Sciatic nerve (tissue), 2 donors: ENCODE results near the gene SORCS2. TPM values are rescaled to one million over a fixed set of nuclear protein-coding genes. Genes with fewer than 3 reads are reported as not detected.

Experiments used
- ATAC-seq: fragments of 200-7000 bp; cut with Tn5 transposase; one replicate; pipeline ENCODE4 v1.9.1; 2020; ENCODE audit warnings: mild to moderate bottlenecking, moderate library complexity
- DNase-seq: peaks from one replicate; pipeline ENCODE4 v3.0.0-alpha.2; 2020; ENCODE audit warnings: low spot score
- intact Hi-C: fragments of 100-400 bp; cut with DNase I; formaldehyde crosslinking; loops from one replicate; pipeline ENCODE4 v1.14.2; 2022
- microRNA-seq: library from miRNA; unstranded; fragments of <30 nt; microRNA quantifications from one replicate; pipeline ENCODE4 v1.2.0, GENCODE V29; 2020
- total RNA-seq: library from RNA; stranded (reverse); fragmentation: NEBNext Ultra II Directional; extraction: Animal tissue kit (Norgen Biotek cat#: 25700); gene quantifications from one replicate; pipeline ENCODE4 v1.2.1, GENCODE V29; 2021
- donor health status: DM: no; HTN: no; CAD: no.
- donor health status: DM: no; HTN: no; CAD: no.

The SORCS2 gene
- total RNA-seq, 1 donor from 2014 or later = 52.5 TPM

- intact Hi-C loops = no loop called here
- ATAC-seq (no peak), DNase-seq (no peak)
Measured at GRCh38 chr4:7780751-7781348, 588.5 kb downstream of the SORCS2 start.

DNA sequence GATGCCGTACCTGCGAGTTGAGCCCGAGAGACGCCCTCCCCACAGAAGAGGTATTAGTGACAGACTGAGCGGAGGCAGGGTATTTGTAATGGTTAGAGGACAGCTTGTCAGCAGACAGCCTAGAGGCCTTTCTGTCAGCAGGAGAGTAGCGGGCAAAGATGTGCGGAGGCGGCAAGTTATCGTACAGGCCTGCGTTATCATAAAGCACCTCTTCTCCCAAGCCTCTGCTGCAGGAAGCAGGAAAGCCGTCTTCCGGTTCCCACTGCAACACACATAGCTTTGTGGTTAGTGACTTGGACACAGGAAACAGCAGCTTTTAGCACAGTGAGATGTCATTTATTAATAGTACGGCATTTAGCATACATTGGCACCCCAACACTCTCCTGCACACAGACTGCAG is 589.0 kb downstream of the SORCS2 start:
- intact Hi-C loops = no loop called here
- DNase-seq (no peak), ATAC-seq (peak; percentile 6)

- peak; percentile 23 for ATAC-seq
- no peak for DNase-seq
- intact Hi-C loops = no loop called here
Measured at GRCh38 chr4:7781993-7782392, 589.7 kb downstream of the SORCS2 start.

GRCh38 chr4:7782783-7783182 is 590.4 kb downstream of the SORCS2 start:
- DNase-seq = no peak
- no peak for ATAC-seq
- intact Hi-C loops = no loop called here

GRCh38 chr4:7783541-7783940 is 591.2 kb downstream of the SORCS2 start:
- peak; percentile 39 for ATAC-seq

DNA sequence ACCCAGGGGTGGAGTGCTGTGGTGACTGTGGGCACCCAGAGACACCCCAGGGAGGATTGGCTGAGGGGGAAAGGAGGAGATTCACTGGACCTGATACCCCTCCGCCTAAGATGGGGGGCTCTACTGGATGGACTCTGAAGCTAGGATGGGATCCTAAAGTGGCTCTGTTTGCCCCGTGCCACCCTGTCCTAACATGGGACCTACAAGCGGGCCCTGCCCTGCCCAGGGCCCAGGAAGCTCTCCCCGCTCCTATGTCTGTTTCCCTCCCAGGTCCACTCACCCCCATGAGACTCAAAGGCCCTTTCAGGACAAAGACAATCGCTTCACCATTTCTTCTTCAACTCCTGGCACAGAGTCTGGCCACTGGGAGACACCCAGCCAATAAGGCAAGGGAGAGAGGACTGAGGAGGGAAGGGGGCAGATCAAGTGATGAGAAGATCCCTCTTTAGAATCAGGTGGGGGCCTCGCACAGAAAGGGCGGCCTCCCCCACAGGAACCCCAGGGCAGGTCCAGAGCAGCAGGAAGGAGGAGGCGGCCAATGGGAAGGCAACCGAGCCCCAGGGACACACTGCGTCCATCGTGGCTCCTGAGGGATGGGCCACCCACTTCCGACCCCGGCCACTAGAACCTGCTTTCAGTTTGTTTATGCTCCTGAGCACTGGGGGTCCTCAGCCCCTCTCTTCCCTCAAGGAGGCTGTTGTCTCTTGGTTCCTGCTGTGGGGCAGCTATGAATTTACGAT is 592.0 kb downstream of the SORCS2 start:
- ATAC-seq = no peak
- DNase-seq = no peak
- intact Hi-C loops = no loop called here

More at GRCh38 chr4:7783541-7783940, 591.2 kb downstream of the SORCS2 start:
- no peak for DNase-seq
- intact Hi-C loops = no loop called here

DNA sequence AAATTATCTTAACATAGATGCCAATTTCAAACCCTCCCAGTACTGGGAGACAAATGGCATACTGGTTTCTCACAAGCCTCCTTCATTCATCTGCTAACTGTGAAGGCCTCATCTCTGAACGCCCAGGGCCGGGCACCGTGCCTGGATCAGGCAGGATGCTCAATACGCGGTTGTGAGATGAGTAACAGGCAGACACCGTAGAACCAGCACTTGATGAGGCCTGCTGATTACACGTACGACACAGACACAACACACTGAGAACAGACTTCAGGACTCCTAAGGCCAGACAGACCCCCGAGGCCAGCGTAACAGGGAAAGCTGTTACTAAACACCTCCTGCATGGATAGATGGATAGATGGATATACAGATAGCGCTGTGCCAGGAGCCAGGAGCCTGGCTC is 592.7 kb downstream of the SORCS2 start:
- intact Hi-C loops = no loop called here
- ATAC-seq = no peak
- no peak for DNase-seq

DNA sequence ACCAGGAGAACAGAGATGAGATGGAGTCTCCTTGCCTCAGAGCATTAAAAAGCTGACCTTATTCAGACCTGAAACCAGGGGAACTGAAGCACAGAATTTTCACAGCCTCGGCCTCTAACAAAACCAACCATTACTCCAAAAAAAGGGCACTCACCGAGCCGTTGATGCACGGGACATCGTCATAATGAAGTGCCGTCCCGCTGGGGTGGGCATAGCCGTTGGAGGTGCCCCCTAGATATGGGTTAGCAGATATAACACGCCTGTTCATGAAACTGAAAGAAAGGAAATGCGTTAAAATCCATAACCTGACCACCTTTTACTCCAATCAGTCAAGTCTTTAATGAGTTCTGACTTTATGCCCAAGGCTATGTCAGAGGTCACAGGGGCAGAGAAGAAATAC is 593.7 kb downstream of the SORCS2 start:
- DNase-seq = no peak
- intact Hi-C loops = no loop called here
- ATAC-seq = no peak

DNA sequence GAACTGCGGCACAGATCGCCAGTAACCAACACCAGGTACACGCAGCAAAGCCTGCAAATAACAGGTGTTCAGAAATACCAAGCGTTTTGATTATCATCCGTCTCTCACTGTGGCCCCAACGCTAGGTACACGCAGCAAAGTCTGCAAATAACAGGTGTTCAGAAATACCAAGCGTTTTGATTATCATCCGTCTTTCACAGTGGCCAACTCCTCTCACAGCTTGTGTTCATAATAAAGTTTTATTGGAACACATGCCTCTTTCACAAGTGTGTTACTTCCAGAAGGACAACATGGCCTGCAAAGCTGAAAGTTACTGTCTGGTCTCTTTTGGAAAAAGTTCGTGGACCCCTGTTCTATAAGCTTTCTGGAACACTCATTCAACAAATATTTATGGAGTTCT is 594.2 kb downstream of the SORCS2 start:
- ATAC-seq (no peak), DNase-seq (no peak)
- intact Hi-C loops = no loop called here

- no peak for DNase-seq
- intact Hi-C loops = no loop called here
- ATAC-seq = no peak
Measured at GRCh38 chr4:7787067-7787466, 594.7 kb downstream of the SORCS2 start.

DNA sequence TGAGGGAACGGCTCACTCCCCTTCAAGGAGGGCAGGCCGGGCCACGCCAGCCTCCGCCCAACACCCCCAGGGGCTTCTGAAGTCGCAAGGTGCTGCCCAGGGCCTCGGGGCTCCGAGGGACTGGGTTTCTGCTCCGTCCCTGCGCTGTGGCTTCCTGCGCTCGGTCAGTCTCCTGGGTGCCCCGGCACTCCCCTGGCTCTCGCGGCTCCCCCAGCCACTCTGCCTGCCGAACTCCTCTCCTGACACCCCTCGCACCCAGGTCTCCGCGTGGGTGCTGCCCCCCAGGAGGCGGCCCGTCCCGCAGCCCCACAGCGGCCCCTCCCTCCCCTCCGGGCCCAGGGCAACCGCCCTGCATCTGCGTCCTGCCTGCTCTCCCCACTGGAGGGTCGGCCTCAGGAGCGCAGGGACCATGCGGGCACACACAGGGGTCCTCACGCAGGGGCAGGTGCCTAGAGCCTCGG is 595.4 kb downstream of the SORCS2 start:
- ATAC-seq = no peak
- intact Hi-C loops = no loop called here
- no peak for DNase-seq

- no peak for ATAC-seq
- intact Hi-C loops = no loop called here
Measured at GRCh38 chr4:7788193-7788592, 595.9 kb downstream of the SORCS2 start.

DNA sequence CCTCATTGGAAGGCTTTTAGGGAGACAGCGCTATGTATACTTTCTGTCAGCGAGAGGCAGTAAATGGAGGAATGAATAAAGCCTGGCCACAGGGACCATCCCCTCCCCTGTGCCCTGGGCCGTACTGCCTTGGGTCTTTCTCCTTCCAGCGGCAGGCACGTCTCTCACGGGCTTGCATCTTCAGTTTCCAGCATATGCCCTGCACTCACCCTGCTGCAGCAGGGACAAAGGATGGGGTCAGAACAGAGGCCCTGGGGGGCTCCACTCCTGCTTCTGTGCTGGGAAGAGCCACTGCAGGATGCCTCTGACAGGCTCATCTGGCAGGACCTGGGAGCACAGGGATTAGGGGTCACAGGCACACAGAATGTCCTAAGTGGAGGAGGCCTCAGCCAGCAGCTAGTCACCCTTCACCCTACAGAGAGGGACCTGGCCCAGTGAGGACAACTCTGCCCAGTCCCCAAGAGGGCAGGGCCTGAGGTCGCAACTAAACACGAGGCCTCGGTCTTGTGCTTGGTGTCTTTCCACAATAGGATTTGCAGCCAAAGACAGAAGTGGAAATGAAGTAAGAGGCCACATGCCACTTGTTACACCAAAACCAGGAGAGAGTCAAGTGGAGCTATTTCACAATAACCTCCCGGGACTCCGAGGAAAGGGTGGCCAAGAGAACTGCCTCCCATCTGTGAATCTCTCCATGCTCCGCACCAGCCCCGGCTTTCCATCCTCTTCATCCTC is 596.5 kb downstream of the SORCS2 start:
- DNase-seq (no peak), ATAC-seq (peak; percentile 91)
- intact Hi-C loops = no loop called here

More at GRCh38 chr4:7788193-7788592, 595.9 kb downstream of the SORCS2 start:
- DNase-seq = no peak

DNA sequence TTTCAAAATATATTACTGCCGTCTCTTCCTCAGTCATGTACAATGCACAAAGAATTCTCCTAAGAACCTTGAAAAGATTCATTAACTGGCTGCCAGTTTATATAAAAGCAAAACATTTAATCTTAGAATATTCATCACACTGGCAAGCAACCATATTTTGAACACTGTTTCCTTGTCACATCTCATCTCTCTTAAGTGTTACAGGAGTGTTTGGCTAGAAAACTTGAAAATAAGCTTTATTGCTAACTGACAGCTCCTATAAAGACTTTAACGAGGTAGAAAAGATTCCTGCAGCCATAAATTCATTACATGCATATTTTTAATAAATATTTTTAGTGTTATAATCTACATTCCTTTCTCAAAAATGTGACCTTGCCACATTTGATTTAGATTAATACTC is 597.7 kb downstream of the SORCS2 start:
- DNase-seq (no peak), ATAC-seq (no peak)
- intact Hi-C loops = no loop called here

- intact Hi-C loops = no loop called here
- no peak for DNase-seq
- no peak for ATAC-seq
Measured at GRCh38 chr4:7790999-7791398, 598.7 kb downstream of the SORCS2 start.

Small RNAs within 50 kb of the gene (microRNA-seq; reads per million reads assigned to microRNA genes)
- gene MIR4274 = not detected
- 4.7 reads per million, percentile 10 among the genes with 10 or more reads in this experiment for gene MIR4798

Other genes starting within 250 kb of the SORCS2 start
- gene TADA2B, start 149.2 kb upstream of the SORCS2 start, total RNA-seq = 14.8 TPM
- 20.6 TPM for gene GRPEL1, start 124.5 kb upstream of the SORCS2 start, total RNA-seq
- 0.09 TPM for gene PSAPL1, start 242.4 kb downstream of the SORCS2 start, total RNA-seq